ENCODE data around the gene MARVELD2. TPM values are rescaled to one million over a fixed set of nuclear protein-coding genes. Genes with fewer than 3 reads are reported as not detected.
A peak's percentile ranks its signal among the peaks of the same experiment; 100 is the strongest.

The MARVELD2 gene
- total and polyA plus RNA-seq, 2 of the 13 experiments (the other 11 are each of a cell fraction or from before 2014, with no cell fraction given) = 11.1 to 15.4 TPM

- TF ChIP-seq ARID5B (CRISPR knock-in tag; IDR thresholded peaks at IDR 0.05) (0 out of 2 replicates have a peak, but pooled peaks have one; percentile 28), CERS6 (CRISPR knock-in tag; IDR thresholded peaks at IDR 0.05) (no peak), JUND (CRISPR knock-in tag; IDR thresholded peaks at IDR 0.05) (peak; percentile 30; the same call in 1 of the 2 replicates), ZNF564 (CRISPR knock-in tag; IDR thresholded peaks at IDR 0.05) (0 out of 2 replicates have a peak, but pooled peaks have one; percentile 36), ZNF230 (CRISPR knock-in tag; IDR thresholded peaks at IDR 0.05) (peak; percentile 33; the same call in 1 of the 2 replicates), BRD4 (CRISPR knock-in tag; IDR thresholded peaks at IDR 0.05) (peak; percentile 88), TOPORS (CRISPR knock-in tag; IDR thresholded peaks at IDR 0.05) (no peak), PRMT3 (CRISPR knock-in tag; IDR thresholded peaks at IDR 0.05; ENCODE audit: borderline replicate concordance, low read depth) (no peak), ZNF75D (CRISPR knock-in tag; IDR thresholded peaks at IDR 0.05; ENCODE audit: borderline replicate concordance) (no peak), NR2C2 (CRISPR knock-in tag; IDR thresholded peaks at IDR 0.05; ENCODE audit: borderline replicate concordance) (peak; percentile 35; the same call in 1 of the 2 replicates), ZNF670 (CRISPR knock-in tag; IDR thresholded peaks at IDR 0.05; ENCODE audit: borderline replicate concordance) (0 out of 2 replicates have a peak, but pooled peaks have one; percentile 10), SP2 (CRISPR knock-in tag; IDR thresholded peaks at IDR 0.05) (peak; percentile 31; the same call in 1 of the 2 replicates), MBNL3 (CRISPR knock-in tag; conservative IDR thresholded peaks at IDR 0.05) (no peak), TEAD3 (CRISPR knock-in tag; optimal IDR thresholded peaks at IDR 0.05; ENCODE audit: borderline replicate concordance) (peak; percentile 36), U2AF2 (IDR thresholded peaks at IDR 0.05; ENCODE audit: low read depth, low read length) (no peak)
Observed at GRCh38 chr5:69493396-69494133, 78.6 kb downstream of the MARVELD2 start (continued).

Data from HepG2 (cell line).